Type B pancreatic cell (in vitro differentiated cells): Measurements from ENCODE around the gene SPATA16. TPM values are rescaled to one million over a fixed set of nuclear protein-coding genes. Genes with fewer than 3 reads are reported as not detected.

Experiments used
- DNase-seq: peaks from one replicate; pipeline ENCODE4 v3.0.0; 2021; ENCODE audit warnings: mixed read lengths; ENCODE audit not compliant: unreplicated experiment; ENCODE audit errors: extremely low spot score
- H3K27ac Mint-ChIP-seq: 2 replicates; pipeline ENCODE4 v1.8.0; 2021; ENCODE audit warnings: mild to moderate bottlenecking, mixed read lengths
- H3K27me3 Mint-ChIP-seq: 2 replicates; pipeline ENCODE4 v1.8.0; 2021; ENCODE audit warnings: mixed read lengths
- H3K36me3 Mint-ChIP-seq: 2 replicates; pipeline ENCODE4 v1.8.0; 2021; ENCODE audit warnings: mixed read lengths
- H3K4me1 Mint-ChIP-seq: one replicate; pipeline ENCODE4 v1.8.0; 2021; ENCODE audit warnings: mixed read lengths; ENCODE audit not compliant: unreplicated experiment
- H3K4me3 Mint-ChIP-seq: 2 replicates; pipeline ENCODE4 v1.8.0; 2021; ENCODE audit warnings: mild to moderate bottlenecking, mixed read lengths
- H3K9me3 Mint-ChIP-seq: 2 replicates; pipeline ENCODE4 v1.8.0; 2021; ENCODE audit warnings: mixed read lengths
- CTCF ChIP-seq: fragments of 200-600 bp; sonication (generic); conservative IDR thresholded peaks from 2 replicates; pipeline ENCODE4 v1.5.0; 2021; ENCODE audit warnings: antibody characterized with exemption, mild to moderate bottlenecking
- total RNA-seq: library from RNA; stranded (reverse); gene quantifications from 2 replicates; pipeline ENCODE4 v1.2.1, GENCODE V29; 2021; ENCODE audit warnings: low replicate concordance

Gene SPATA16
- total RNA-seq, 1 donor from 2014 or later, result not detected

- no peaks in the 10 kb centered on the region for H3K36me3 Mint-ChIP-seq
- peaks cover 3% of the 10 kb centered on the region for H3K27me3 Mint-ChIP-seq
- H3K4me1 Mint-ChIP-seq, result peaks cover 34% of the 10 kb centered on the region
- DNase-seq, result no peak
- TF ChIP-seq CTCF, result no peak
- H3K4me3 Mint-ChIP-seq, result no peak overlapping the region
- H3K9me3 Mint-ChIP-seq, result peaks cover 10% of the 10 kb centered on the region
- H3K27ac Mint-ChIP-seq, result no peak overlapping the region
Measured at GRCh38 chr3:172914854-172915253, 226.2 kb downstream of the SPATA16 start.

- no peak for DNase-seq
- H3K27me3 Mint-ChIP-seq, result peaks cover 3% of the 10 kb centered on the region
- peaks cover 10% of the 10 kb centered on the region for H3K9me3 Mint-ChIP-seq
- peaks cover 34% of the 10 kb centered on the region for H3K4me1 Mint-ChIP-seq
- H3K36me3 Mint-ChIP-seq, result no peaks in the 10 kb centered on the region
- TF ChIP-seq CTCF, result no peak
- no peak overlapping the region for H3K27ac Mint-ChIP-seq
- no peak overlapping the region for H3K4me3 Mint-ChIP-seq
Measured at GRCh38 chr3:172913911-172914655, 227.0 kb downstream of the SPATA16 start.

GRCh38 chr3:172911142-172911541, 229.9 kb downstream of the SPATA16 start:
- Mint-ChIP-seq H3K9me3 (peaks cover 10% of the 10 kb centered on the region), H3K27me3 (peaks cover 3% of the 10 kb centered on the region), H3K27ac (no peak overlapping the region), H3K4me1 (peaks cover 19% of the 10 kb centered on the region), H3K36me3 (no peaks in the 10 kb centered on the region), H3K4me3 (no peak overlapping the region)
- no peak for TF ChIP-seq CTCF
- no peak for DNase-seq

GRCh38 chr3:172908771-172909270, 232.2 kb downstream of the SPATA16 start:
- H3K27me3 Mint-ChIP-seq, result peaks cover 6% of the 10 kb centered on the region
- peaks cover 10% of the 10 kb centered on the region for H3K9me3 Mint-ChIP-seq
- TF ChIP-seq CTCF, result no peak
- no peak for DNase-seq
- no peak overlapping the region for H3K27ac Mint-ChIP-seq
- H3K4me3 Mint-ChIP-seq, result no peak overlapping the region
- H3K4me1 Mint-ChIP-seq, result peaks cover 2% of the 10 kb centered on the region
- no peaks in the 10 kb centered on the region for H3K36me3 Mint-ChIP-seq

GRCh38 chr3:172905451-172905850, 235.6 kb downstream of the SPATA16 start:
- no peak for TF ChIP-seq CTCF
- Mint-ChIP-seq H3K9me3 (no peaks in the 10 kb centered on the region), H3K4me1 (peaks cover 4% of the 10 kb centered on the region), H3K27me3 (peaks cover 6% of the 10 kb centered on the region), H3K36me3 (no peaks in the 10 kb centered on the region), H3K4me3 (no peak overlapping the region), H3K27ac (no peak overlapping the region)
- no peak for DNase-seq
